Adrenal gland (tissue), 12 donors: ENCODE results near the gene PLEKHM2. TPM values are rescaled to one million over a fixed set of nuclear protein-coding genes. Genes with fewer than 3 reads are reported as not detected.

Source experiments
- DNase-seq, 7 donors: peaks; one replicate each; pipeline ENCODE4 v3.0.0-alpha.2; 2019 to 2020
- H3K27ac ChIP-seq, 5 donors: fragments of 200-600 bp; sonication (generic) in 4 of 5; 1 replicate in 3 of 5; 2 replicates in 2 of 5; pipeline versions ENCODE4 v1.5.1 to v1.8.0; 2016 to 2020; ENCODE audit warnings: mild to moderate bottlenecking in 1 of 5
- H3K27me3 ChIP-seq: fragments of 200-600 bp; 2 replicates; pipeline ENCODE4 v1.8.0; 2021
- H3K36me3 ChIP-seq, 2 donors: fragments of 200-600 bp; replicated peaks in 1 of 2; 1 replicate in 1 of 2; 2 replicates in 1 of 2; pipeline versions ENCODE4 v1.5.1 to v1.8.0; 2018 to 2022
- H3K4me1 ChIP-seq, 2 donors: fragments of 200-600 bp; replicated peaks in 1 of 2; 1 replicate in 1 of 2; 2 replicates in 1 of 2; pipeline versions ENCODE4 v1.5.1 to v1.8.0; 2018 to 2021
- H3K4me3 ChIP-seq, 4 donors: fragments of 200-600 bp; sonication (generic) in 3 of 4; one replicate each; pipeline ENCODE4 v1.5.1; 2016 to 2018
- H3K9me3 ChIP-seq, 3 donors: fragments of 200-600 bp; sonication (generic) in 1 of 3; replicated peaks in 1 of 3; 1 replicate in 2 of 3; 2 replicates in 1 of 3; pipeline versions ENCODE4 v1.5.1 to v1.8.0; 2016 to 2021
- POLR2A ChIP-seq, 2 donors: fragments of 450-650 bp; IDR thresholded peaks; one replicate each; pipeline ENCODE4 v1.6.1; 2017; ENCODE audit warnings: antibody characterized with exemption in 2 of 2, mild to moderate bottlenecking in 2 of 2, moderate library complexity in 1 of 2
- WGBS, 4 donors: extraction: QIAGEN DNeasy Blood & Tissue Kit in 2 of 4; methylation state at CpG; one replicate each; pipeline versions ENCODE4 v1.1.5 to v1.1.7; 2013 to 2017; 5-methylcytosine and 5-hydroxymethylcytosine counted together
- intact Hi-C, 2 donors: fragments of 100-400 bp; cut with DNase I; formaldehyde crosslinking; loops; one replicate each; pipeline versions ENCODE4 v1.14.1 to v1.15.0; 2022 to 2023
- polyA plus RNA-seq, 3 donors: library from polyadenylated mRNA; stranded (reverse); fragments of 200-250 nt in 2 of 3; fragments of 350-450 nt in 1 of 3; fragmentation: Illumina TruSeq in 1 of 3; extraction: RNeasy Lipid Tissue Mini Kit (QIAGEN cat#74804) in 1 of 3; gene quantifications; one replicate each; pipeline ENCODE4 v1.2.3, GENCODE V29; 2013 to 2014
- total RNA-seq, 9 donors: library from RNA; depleted of rRNA in 4 of 9; stranded (reverse); fragments of >200 nt in 4 of 9; fragments of 120-200 nt in 1 of 9; fragmentation: NEBNext Ultra II Directional in 1 of 9; extraction: Animal tissue kit (Norgen Biotek cat#: 25700) in 1 of 9; gene quantifications; one replicate each; pipeline versions ENCODE4 v1.1.0 to v1.2.4, GENCODE V29; 2013 to 2023
- TF ChIP-seq, protein P1 (sequence below), 6 experiments: fragments of 450-650 bp in 4 of 6; fragments of 200-600 bp in 2 of 6; sonication (generic) in 1 of 6; IDR thresholded peaks; 1 replicate in 5 of 6; 2 replicates in 1 of 6; pipeline versions ENCODE4 v1.5.1 to v1.8.0; 2016 to 2021; ENCODE audit warnings: antibody characterized with exemption in 6 of 6, mild to moderate bottlenecking in 2 of 6, moderate library complexity in 1 of 6
- donor health status: healthy with polysubstance abuse.
- donor health status: Bipolar disorder and iron deficiency.
- donor health status: DM: yes; HTN: yes; CAD: no.
- donor health status: DM: no; HTN: no; CAD: no.
- donor health status: DM: no; HTN: no; CAD: no.
- donor health status: DM: yes; HTN: yes; CAD: no.

The PLEKHM2 gene
- total and polyA plus RNA-seq, 12 donors = 25.8 to 103 (median 70.1) TPM

- no peaks in the 10 kb centered on the region for H3K27me3 ChIP-seq
- H3K4me3 ChIP-seq = no peak overlapping the region
- no peaks in the 10 kb centered on the region for H3K36me3 ChIP-seq
- intact Hi-C loops = no loop called here
- H3K9me3 ChIP-seq = no peaks in the 10 kb centered on the region
- TF ChIP-seq POLR2A (IDR thresholded peaks at IDR 0.05) = no peak
- TF ChIP-seq, protein P1, sequence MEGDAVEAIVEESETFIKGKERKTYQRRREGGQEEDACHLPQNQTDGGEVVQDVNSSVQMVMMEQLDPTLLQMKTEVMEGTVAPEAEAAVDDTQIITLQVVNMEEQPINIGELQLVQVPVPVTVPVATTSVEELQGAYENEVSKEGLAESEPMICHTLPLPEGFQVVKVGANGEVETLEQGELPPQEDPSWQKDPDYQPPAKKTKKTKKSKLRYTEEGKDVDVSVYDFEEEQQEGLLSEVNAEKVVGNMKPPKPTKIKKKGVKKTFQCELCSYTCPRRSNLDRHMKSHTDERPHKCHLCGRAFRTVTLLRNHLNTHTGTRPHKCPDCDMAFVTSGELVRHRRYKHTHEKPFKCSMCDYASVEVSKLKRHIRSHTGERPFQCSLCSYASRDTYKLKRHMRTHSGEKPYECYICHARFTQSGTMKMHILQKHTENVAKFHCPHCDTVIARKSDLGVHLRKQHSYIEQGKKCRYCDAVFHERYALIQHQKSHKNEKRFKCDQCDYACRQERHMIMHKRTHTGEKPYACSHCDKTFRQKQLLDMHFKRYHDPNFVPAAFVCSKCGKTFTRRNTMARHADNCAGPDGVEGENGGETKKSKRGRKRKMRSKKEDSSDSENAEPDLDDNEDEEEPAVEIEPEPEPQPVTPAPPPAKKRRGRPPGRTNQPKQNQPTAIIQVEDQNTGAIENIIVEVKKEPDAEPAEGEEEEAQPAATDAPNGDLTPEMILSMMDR (IDR thresholded peaks at IDR 0.05) = no peak
- no peak for DNase-seq
- 91 to 97% (median 95%) methylated on average over 10 of the region's 10 CpGs for WGBS, 4 donors
- H3K4me1 ChIP-seq = no peaks in the 10 kb centered on the region
- no peak overlapping the region for H3K27ac ChIP-seq
Measured at GRCh38 chr1:15669074-15669473, 15.0 kb upstream of the PLEKHM2 start.

- no peak for DNase-seq
- no peaks in the 10 kb centered on the region for H3K9me3 ChIP-seq
- no peaks in the 10 kb centered on the region for H3K27me3 ChIP-seq
- no peaks in the 10 kb centered on the region for H3K4me1 ChIP-seq
- no peaks in the 10 kb centered on the region for H3K36me3 ChIP-seq
- 63 to 100% (median 84%) methylated on average over 2 to 4 of the region's 4 CpGs for WGBS, 4 donors
- TF ChIP-seq, protein P1 (IDR thresholded peaks at IDR 0.05) = no peak
- TF ChIP-seq POLR2A (IDR thresholded peaks at IDR 0.05) = no peak
- H3K4me3 ChIP-seq = no peak overlapping the region
- intact Hi-C loops = no loop called here
- no peak overlapping the region for H3K27ac ChIP-seq
Measured at GRCh38 chr1:15669864-15670263, 14.3 kb upstream of the PLEKHM2 start.

GRCh38 chr1:15671430-15671829 is 12.7 kb upstream of the PLEKHM2 start:
- DNase-seq = no peak
- no peaks in the 10 kb centered on the region for H3K4me1 ChIP-seq
- TF ChIP-seq, protein P1 (IDR thresholded peaks at IDR 0.05) = no peak
- no peak for TF ChIP-seq POLR2A (IDR thresholded peaks at IDR 0.05)
- H3K9me3 ChIP-seq = no peaks in the 10 kb centered on the region
- no peak overlapping the region for H3K27ac ChIP-seq
- no peak overlapping the region for H3K4me3 ChIP-seq
- 97 to 100% (median 97%) methylated on average over 2 of the region's 2 CpGs for WGBS, 4 donors
- H3K36me3 ChIP-seq = no peaks in the 10 kb centered on the region
- intact Hi-C loops = no loop called here
- no peaks in the 10 kb centered on the region for H3K27me3 ChIP-seq

DNA sequence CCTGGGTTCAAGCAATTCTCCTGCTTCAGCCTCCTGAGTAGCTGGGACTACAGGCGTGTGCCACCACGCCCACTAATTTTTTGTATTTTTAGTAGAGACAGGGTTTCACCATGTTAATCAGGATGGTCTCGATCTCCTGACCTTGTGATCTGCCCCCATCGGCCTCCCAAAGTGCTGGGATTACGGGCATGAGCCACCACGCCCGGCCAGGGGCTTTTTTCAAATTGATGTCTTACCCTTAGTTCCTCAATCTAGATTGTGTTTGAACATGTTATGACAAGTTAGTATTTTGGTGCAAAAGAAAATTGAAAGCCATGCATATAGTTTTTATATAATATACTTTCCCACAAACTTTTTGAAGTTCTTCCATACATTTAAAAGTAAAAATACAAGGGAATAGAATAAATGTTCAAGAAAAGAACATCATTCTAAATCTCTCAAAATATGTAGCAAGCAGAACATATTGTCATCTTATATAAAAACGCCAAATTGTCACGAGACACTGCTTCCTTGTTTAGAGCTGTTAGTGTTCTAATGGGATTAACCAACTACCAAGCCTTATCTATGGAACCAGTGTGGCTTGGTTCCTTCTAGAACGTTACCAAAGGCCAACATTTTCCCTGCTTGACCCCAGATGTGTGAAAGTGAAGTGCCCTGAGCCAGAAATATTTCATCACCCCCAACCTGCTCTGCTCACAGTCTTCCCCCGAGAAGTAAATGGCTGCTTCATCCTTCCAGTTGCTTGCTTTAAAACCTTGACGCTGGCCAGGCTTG is 9.5 kb upstream of the PLEKHM2 start:
- 67 to 74% (median 71%) methylated on average over 12 of the region's 12 CpGs for WGBS, 4 donors
- Histone ChIP-seq H3K9me3 (no peaks in the 10 kb centered on the region), H3K27ac (no peak overlapping the region), H3K36me3 (no peaks in the 10 kb centered on the region), H3K27me3 (no peaks in the 10 kb centered on the region), H3K4me3 (no peak overlapping the region), H3K4me1 (no peaks in the 10 kb centered on the region)
- no peak for DNase-seq
- TF ChIP-seq POLR2A (IDR thresholded peaks at IDR 0.05) = no peak
- TF ChIP-seq, protein P1 (IDR thresholded peaks at IDR 0.05) = no peak
- intact Hi-C loops = no loop called here
